Smooth muscle cell (in vitro differentiated cells): Measurements from ENCODE around the gene C21orf58. TPM values are rescaled to one million over a fixed set of nuclear protein-coding genes. Genes with fewer than 3 reads are reported as not detected.

Source experiments
- DNase-seq: peaks from one replicate; lab custom pipeline; 2025; ENCODE audit not compliant: unreplicated experiment; lab: John Stamatoyannopoulos, UW
- H2AFZ ChIP-seq: fragments of 200-600 bp; sonication (generic); 2 replicates; pipeline ENCODE4 v1.6.0; 2016; ENCODE audit warnings: antibody characterized with exemption, low read depth, mild to moderate bottlenecking
- H3F3A ChIP-seq: fragments of 200-600 bp; sonication (generic); 2 replicates; pipeline ENCODE4 v1.6.0; 2017; ENCODE audit warnings: antibody characterized with exemption, low read depth
- H3K27ac ChIP-seq: fragments of 200-600 bp; sonication (generic); 2 replicates; pipeline ENCODE4 v1.5.1; 2016; ENCODE audit warnings: low read depth, mild to moderate bottlenecking
- H3K27me3 ChIP-seq: fragments of 200-600 bp; sonication (generic); 2 replicates; pipeline ENCODE4 v1.6.1; 2016; ENCODE audit warnings: low read depth, mild to moderate bottlenecking
- H3K36me3 ChIP-seq: fragments of 200-600 bp; sonication (generic); 2 replicates; pipeline ENCODE4 v1.5.1; 2016; ENCODE audit warnings: low read depth
- H3K4me1 ChIP-seq: fragments of 200-600 bp; sonication (generic); 2 replicates; pipeline ENCODE4 v1.5.1; 2016; ENCODE audit warnings: low read depth
- H3K4me2 ChIP-seq: fragments of 200-600 bp; sonication (generic); 2 replicates; pipeline ENCODE4 v1.6.0; 2016; ENCODE audit warnings: mild to moderate bottlenecking
- H3K4me3 ChIP-seq: fragments of 200-600 bp; sonication (generic); 2 replicates; pipeline ENCODE4 v1.5.1; 2016; ENCODE audit warnings: mild to moderate bottlenecking
- H3K79me2 ChIP-seq: fragments of 200-600 bp; sonication (generic); 2 replicates; pipeline ENCODE4 v1.6.0; 2016; ENCODE audit warnings: low read depth, mild to moderate bottlenecking
- H3K9ac ChIP-seq: fragments of 200-600 bp; sonication (generic); 2 replicates; pipeline ENCODE4 v1.6.0; 2016; ENCODE audit warnings: low read depth
- H3K9me3 ChIP-seq: fragments of 200-600 bp; sonication (generic); replicated peaks from 2 replicates; pipeline ENCODE4 v1.5.1; 2016; ENCODE audit warnings: low read depth
- H4K20me1 ChIP-seq: fragments of 200-600 bp; sonication (generic); 2 replicates; pipeline ENCODE4 v1.6.0; 2016; ENCODE audit warnings: low read depth
- WGBS: methylation state at CpG from one replicate; pipeline ENCODE4 v1.1.7; 2016; ENCODE audit warnings: low lambda C conversion rate; 5-methylcytosine and 5-hydroxymethylcytosine counted together
- polyA plus RNA-seq: library from polyadenylated mRNA; unstranded; fragments of >200 nt; fragmentation: Nextera tagmentation; extraction: Ambion mirVana; gene quantifications from 2 replicates; pipeline ENCODE4 v1.2.1, GENCODE V29; 2016
- total RNA-seq: library from RNA; depleted of rRNA; stranded (reverse); fragments of >200 nt; gene quantifications from 2 replicates; pipeline ENCODE4 v1.2.3, GENCODE V29; 2014
- TF ChIP-seq, protein P1 (sequence below): fragments of 200-600 bp; sonication (generic); IDR thresholded peaks from 2 replicates; pipeline ENCODE4 v1.5.1; 2017; ENCODE audit warnings: borderline replicate concordance, mild to moderate bottlenecking, antibody characterized with exemption; ENCODE audit not compliant: insufficient read depth, poor library complexity, severe bottlenecking

C21orf58 gene
- total and polyA plus RNA-seq, 2 experiments from 2014 or later = 3.9 to 4.5 TPM

DNA sequence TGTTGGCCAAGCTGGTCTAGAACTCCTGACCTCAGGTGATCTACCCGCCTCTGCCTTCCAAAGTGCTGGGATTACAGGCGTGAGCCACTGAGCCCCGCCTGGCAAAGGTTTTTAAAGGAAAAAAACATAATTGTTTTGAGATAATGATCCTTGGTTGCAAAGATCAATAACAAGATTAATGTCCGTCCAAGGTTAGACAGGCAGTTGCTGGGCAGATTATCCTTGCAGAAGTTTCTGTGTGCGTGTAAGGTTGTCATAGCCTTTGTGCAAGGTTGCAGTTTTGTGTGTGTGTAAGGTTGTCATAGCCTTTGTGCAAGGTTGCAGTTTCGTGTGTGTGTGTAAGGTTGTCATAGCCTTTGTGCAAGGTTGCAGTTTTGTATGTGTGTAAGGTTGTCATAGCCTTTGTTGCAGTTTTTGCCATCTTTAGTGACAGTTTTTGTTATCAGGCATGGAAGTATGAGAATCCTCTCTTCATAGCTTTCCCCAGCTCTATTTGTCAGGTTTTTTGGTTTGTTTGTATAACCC is 34.0 kb downstream of the C21orf58 start:
- no peak overlapping the region for H3K9ac ChIP-seq
- no peaks in the 10 kb centered on the region for H3K27me3 ChIP-seq
- no peak overlapping the region for H3K4me2 ChIP-seq
- no peaks in the 10 kb centered on the region for H3K36me3 ChIP-seq
- no peaks in the 10 kb centered on the region for H4K20me1 ChIP-seq
- peaks cover 8% of the 10 kb centered on the region for H3K79me2 ChIP-seq
- no peak overlapping the region for H3K4me3 ChIP-seq
- 87% methylated on average over 6 of the region's 6 CpGs for WGBS
- H3K4me1 ChIP-seq = peaks cover 12% of the 10 kb centered on the region
- H3K27ac ChIP-seq = no peak overlapping the region
- no peak for DNase-seq
- no peaks in the 10 kb centered on the region for H3K9me3 ChIP-seq
- no peak overlapping the region for H2AFZ ChIP-seq
- H3F3A ChIP-seq = peaks cover 21% of the 10 kb centered on the region
- TF ChIP-seq, protein P1, sequence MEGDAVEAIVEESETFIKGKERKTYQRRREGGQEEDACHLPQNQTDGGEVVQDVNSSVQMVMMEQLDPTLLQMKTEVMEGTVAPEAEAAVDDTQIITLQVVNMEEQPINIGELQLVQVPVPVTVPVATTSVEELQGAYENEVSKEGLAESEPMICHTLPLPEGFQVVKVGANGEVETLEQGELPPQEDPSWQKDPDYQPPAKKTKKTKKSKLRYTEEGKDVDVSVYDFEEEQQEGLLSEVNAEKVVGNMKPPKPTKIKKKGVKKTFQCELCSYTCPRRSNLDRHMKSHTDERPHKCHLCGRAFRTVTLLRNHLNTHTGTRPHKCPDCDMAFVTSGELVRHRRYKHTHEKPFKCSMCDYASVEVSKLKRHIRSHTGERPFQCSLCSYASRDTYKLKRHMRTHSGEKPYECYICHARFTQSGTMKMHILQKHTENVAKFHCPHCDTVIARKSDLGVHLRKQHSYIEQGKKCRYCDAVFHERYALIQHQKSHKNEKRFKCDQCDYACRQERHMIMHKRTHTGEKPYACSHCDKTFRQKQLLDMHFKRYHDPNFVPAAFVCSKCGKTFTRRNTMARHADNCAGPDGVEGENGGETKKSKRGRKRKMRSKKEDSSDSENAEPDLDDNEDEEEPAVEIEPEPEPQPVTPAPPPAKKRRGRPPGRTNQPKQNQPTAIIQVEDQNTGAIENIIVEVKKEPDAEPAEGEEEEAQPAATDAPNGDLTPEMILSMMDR = no peak

DNA sequence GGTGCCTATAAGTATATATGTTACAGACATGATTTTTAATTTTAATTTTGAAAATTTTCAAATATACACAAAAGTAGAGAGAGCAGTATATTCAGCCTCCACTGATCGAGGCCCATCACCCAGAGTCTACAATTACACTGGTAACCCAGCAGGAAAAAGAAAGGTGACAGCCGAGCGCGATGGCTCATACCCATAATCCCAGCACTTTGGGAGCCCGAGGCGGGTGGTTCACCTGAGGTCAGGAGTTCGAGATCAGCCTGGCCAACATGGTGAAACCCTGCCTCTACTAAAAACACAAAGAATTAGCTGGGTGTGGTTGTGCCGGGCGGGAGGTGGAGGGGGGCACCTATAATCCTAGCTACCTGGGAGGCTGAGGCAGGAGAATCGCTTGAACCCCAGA is 36.1 kb downstream of the C21orf58 start:
- 94% methylated on average over 10 of the region's 10 CpGs for WGBS
- Histone ChIP-seq H3K9me3 (no peaks in the 10 kb centered on the region), H4K20me1 (peaks cover 6% of the 10 kb centered on the region), H3K4me2 (peak overlapping the region; percentile 93), H3K9ac (no peak overlapping the region), H3K4me3 (peak overlapping the region; percentile 80), H3K27ac (peak overlapping the region; percentile 92), H3K4me1 (peaks cover 22% of the 10 kb centered on the region), H3F3A (peaks cover 22% of the 10 kb centered on the region), H2AFZ (no peak overlapping the region), H3K79me2 (peaks cover 30% of the 10 kb centered on the region), H3K36me3 (no peaks in the 10 kb centered on the region), H3K27me3 (no peaks in the 10 kb centered on the region)
- no peak for DNase-seq
- TF ChIP-seq, protein P1 = no peak

DNA sequence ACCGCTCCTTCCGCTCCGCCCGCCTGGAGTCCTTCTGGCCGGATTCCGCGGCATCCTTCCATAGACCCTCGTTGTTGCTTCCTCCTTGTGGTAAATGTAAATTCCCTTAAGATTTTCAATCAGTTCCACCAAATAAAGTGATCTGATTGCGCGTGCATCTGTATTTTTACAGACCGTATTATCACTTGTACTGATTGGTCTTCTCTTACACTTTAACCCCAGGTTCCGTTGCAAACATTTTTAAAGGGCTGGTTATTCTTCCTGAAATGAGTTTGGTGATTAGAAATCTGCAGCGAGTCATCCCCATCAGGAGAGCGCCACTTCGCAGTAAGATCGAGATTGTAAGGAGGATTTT is 37.0 kb downstream of the C21orf58 start:
- Histone ChIP-seq H3K9ac (peak overlapping the region; percentile 93), H2AFZ (peak overlapping the region; percentile 82), H3K79me2 (peaks cover 39% of the 10 kb centered on the region), H3K27ac (peak overlapping the region; percentile 92), H3F3A (peaks cover 22% of the 10 kb centered on the region), H3K4me2 (peak overlapping the region; percentile 93), H3K36me3 (no peaks in the 10 kb centered on the region), H3K4me1 (peaks cover 28% of the 10 kb centered on the region), H3K9me3 (no peaks in the 10 kb centered on the region), H4K20me1 (peaks cover 14% of the 10 kb centered on the region), H3K4me3 (peak overlapping the region; percentile 80), H3K27me3 (no peaks in the 10 kb centered on the region)
- DNase-seq = no peak
- WGBS = under 1% methylated on average over 16 of the region's 16 CpGs
- TF ChIP-seq, protein P1 = no peak
